HL-60 (cell line): ENCODE results near the gene PTPRG.

Source experiments
- CTCF ChIP-seq: IDR thresholded peaks from one replicate; pipeline ENCODE4 v1.5.1; 2011; ENCODE audit warnings: low read length, control low read depth, inconsistent platforms; ENCODE audit not compliant: insufficient read depth
- GABPA ChIP-seq: IDR thresholded peaks from 2 replicates; pipeline ENCODE4 v1.6.1; 2012; ENCODE audit warnings: low read depth
- POLR2AphosphoS5 ChIP-seq: IDR thresholded peaks from 2 replicates; pipeline ENCODE4 v1.6.1; 2012; ENCODE audit warnings: low read depth
- REST ChIP-seq: IDR thresholded peaks from 2 replicates; pipeline ENCODE4 v1.6.1; 2012; ENCODE audit warnings: low read depth; ENCODE audit not compliant: insufficient replicate concordance
- SPI1 ChIP-seq: IDR thresholded peaks from 2 replicates; pipeline ENCODE4 v1.6.1; 2012; ENCODE audit warnings: low read depth, mild to moderate bottlenecking, borderline replicate concordance

- no peak for TF ChIP-seq POLR2AphosphoS5
- TF ChIP-seq CTCF: no peak
- TF ChIP-seq REST: no peak
- no peak for TF ChIP-seq GABPA
- TF ChIP-seq SPI1: no peak
Measured at GRCh38 chr3:61841111-61841845, 279.9 kb downstream of the PTPRG start.
